HepG2 (cell line): ENCODE data around the gene RAD51C. TPM values are rescaled to one million over a fixed set of nuclear protein-coding genes. Genes with fewer than 3 reads are reported as not detected.

Experiments
- ASH2L ChIP-seq: fragments of 300-600, 200-600 bp; sonication (generic); IDR thresholded peaks from 2 replicates; pipeline ENCODE4 v1.7.0; 2017; ENCODE audit warnings: low read depth, mild to moderate bottlenecking, moderate library complexity, mixed read lengths, low read length; ENCODE audit not compliant: insufficient read length
- CSRNP1 ChIP-seq: sonication (generic); formaldehyde crosslinking; IDR thresholded peaks from 2 replicates; pipeline ENCODE4 v1.8.1; 2023; ENCODE audit warnings: mild to moderate bottlenecking, missing genetic modification reagents
- EEA1 ChIP-seq: sonication (generic); formaldehyde crosslinking; IDR thresholded peaks from 2 replicates; pipeline ENCODE4 v1.5.1; 2020; ENCODE audit warnings: mild to moderate bottlenecking, missing genetic modification reagents, borderline replicate concordance
- GABPB1 ChIP-seq: IDR thresholded peaks from 2 replicates; pipeline ENCODE4 v1.6.1; 2016; ENCODE audit warnings: mild to moderate bottlenecking, missing genetic modification reagents, moderate library complexity, missing compliant biosample characterization
- GTF2F1 ChIP-seq: fragments of 150-350 bp; IDR thresholded peaks from 2 replicates; pipeline ENCODE4 v1.6.1; 2014; ENCODE audit warnings: low read length
- HDAC6 ChIP-seq: fragments of 200-600 bp; sonication (generic); IDR thresholded peaks from 2 replicates; pipeline ENCODE4 v1.7.0; 2017; ENCODE audit warnings: mild to moderate bottlenecking, antibody characterized with exemption, low read length, low read depth
- MED13 ChIP-seq: sonication (generic); formaldehyde crosslinking; IDR thresholded peaks from 2 replicates; pipeline ENCODE4 v1.5.0; 2020; ENCODE audit warnings: missing genetic modification reagents
- MEF2D ChIP-seq: sonication (generic); formaldehyde crosslinking; IDR thresholded peaks from 2 replicates; pipeline ENCODE4 v1.5.1; 2020; ENCODE audit warnings: mild to moderate bottlenecking, missing genetic modification reagents
- MTF1 ChIP-seq: sonication (generic); formaldehyde crosslinking; IDR thresholded peaks from 2 replicates; pipeline ENCODE4 v1.5.0; 2020; ENCODE audit warnings: missing genetic modification reagents
- MYC ChIP-seq: sonication (generic); formaldehyde crosslinking; IDR thresholded peaks from 2 replicates; pipeline ENCODE4 v1.9.0; 2021; ENCODE audit warnings: missing genetic modification reagents, borderline replicate concordance
- NFKBIZ ChIP-seq: IDR thresholded peaks from 2 replicates; pipeline ENCODE4 v1.6.1; 2018; ENCODE audit warnings: missing genetic modification reagents, missing compliant biosample characterization
- ONECUT2 ChIP-seq: sonication (generic); formaldehyde crosslinking; IDR thresholded peaks from 2 replicates; pipeline ENCODE4 v1.4.0; 2020; ENCODE audit warnings: missing genetic modification reagents
- PATZ1 ChIP-seq: sonication (generic); formaldehyde crosslinking; IDR thresholded peaks from 2 replicates; pipeline ENCODE4 v1.4.0; 2020; ENCODE audit warnings: missing genetic modification reagents
- PRDM15 ChIP-seq: sonication (generic); formaldehyde crosslinking; IDR thresholded peaks from 2 replicates; pipeline ENCODE4 v1.4.0; 2020; ENCODE audit warnings: missing genetic modification reagents
- RNF219 ChIP-seq: sonication (generic); formaldehyde crosslinking; IDR thresholded peaks from 2 replicates; pipeline ENCODE4 v1.5.0; 2020; ENCODE audit warnings: mild to moderate bottlenecking, missing genetic modification reagents
- SRF ChIP-seq: IDR thresholded peaks from 2 replicates; pipeline ENCODE4 v1.6.1; 2011; ENCODE audit warnings: mild to moderate bottlenecking, low read depth, low read length, moderate library complexity
- TAF1 ChIP-seq: sonication (generic); formaldehyde crosslinking; IDR thresholded peaks from 2 replicates; pipeline ENCODE4 v1.4.0; 2020; ENCODE audit warnings: missing genetic modification reagents
- YY1 ChIP-seq: IDR thresholded peaks from 2 replicates; pipeline ENCODE4 v1.6.1; 2011; ENCODE audit warnings: low read length, low read depth, moderate library complexity, mild to moderate bottlenecking; ENCODE audit not compliant: insufficient read depth, insufficient replicate concordance
- ZMYM2 ChIP-seq: sonication (generic); formaldehyde crosslinking; IDR thresholded peaks from 2 replicates; pipeline ENCODE4 v1.8.0; 2022; ENCODE audit warnings: mild to moderate bottlenecking, missing genetic modification reagents
- ZNF256 ChIP-seq: sonication (generic); formaldehyde crosslinking; conservative IDR thresholded peaks from 2 replicates; pipeline ENCODE4 v1.4.0; 2020; ENCODE audit warnings: missing genetic modification reagents
- polyA plus RNA-seq, 8 experiments: library from polyadenylated mRNA; depleted of rRNA in 3 of 8; stranded (reverse) in 7 of 8; unstranded in 1 of 8; fragments of >200 nt; fragmentation: Illumina TruSeq in 4 of 8; extraction: Trizol in 4 of 8; gene quantifications; 2 replicates each; pipeline versions ENCODE4 v1.2.1 to v1.2.3, GENCODE V29; 2011 to 2016; ENCODE audit warnings: low read depth in 4 of 8, missing spikeins in 1 of 8, mixed read lengths in 1 of 8; ENCODE audit not compliant: insufficient read depth in 1 of 8
- total RNA-seq, 5 experiments: library from RNA; depleted of rRNA; stranded (reverse); fragments of >200 nt; fragmentation: Illumina TruSeq; extraction: Trizol; gene quantifications; 2 replicates each; pipeline ENCODE4 v1.2.3, GENCODE V29; 2016; ENCODE audit warnings: low read depth in 1 of 5

The RAD51C gene
- total and polyA plus RNA-seq, 2 of the 13 experiments (the other 11 are each of a cell fraction or from before 2014, with no cell fraction given): 38.5 to 106 TPM

- TF ChIP-seq PRDM15 (CRISPR knock-in tag) (no peak), ZMYM2 (CRISPR knock-in tag) (no peak), GTF2F1 (no peak), ASH2L (no peak), MED13 (CRISPR knock-in tag) (no peak), MTF1 (CRISPR knock-in tag) (no peak), GABPB1 (CRISPR knock-in tag) (peak; percentile 18; the same call in 1 of the 2 replicates), TAF1 (CRISPR knock-in tag) (no peak), NFKBIZ (CRISPR knock-in tag) (no peak), EEA1 (no peak), CSRNP1 (CRISPR knock-in tag) (0 out of 2 replicates have a peak, but pooled peaks have one; percentile 8), MEF2D (CRISPR knock-in tag) (no peak), HDAC6 (no peak), YY1 (peak; percentile 5), RNF219 (CRISPR knock-in tag) (no peak), MYC (CRISPR knock-in tag) (no peak), SRF (no peak), PATZ1 (CRISPR knock-in tag) (peak; percentile 20; the same call in 1 of the 2 replicates), ONECUT2 (CRISPR knock-in tag) (no peak), ZNF256 (CRISPR knock-in tag) (no peak)
Measured at GRCh38 chr17:58756246-58757161, 64.1 kb downstream of the RAD51C start (continued).
